Retinal pigment epithelial cell (primary cell): ENCODE measurements around the gene ITPKB.

ENCODE experiments used
- DNase-seq: peaks from one replicate; pipeline ENCODE4 v3.0.0-alpha.2; 2010; ENCODE audit warnings: low read depth
- H3K4me3 ChIP-seq: 2 replicates; pipeline ENCODE4 v1.5.1; 2011; ENCODE audit warnings: mild to moderate bottlenecking, low read length, control low read depth, moderate library complexity
- CTCF ChIP-seq: conservative IDR thresholded peaks from 2 replicates; pipeline ENCODE4 v1.5.1; 2011; ENCODE audit warnings: low read depth, low read length, control low read depth, inconsistent platforms

ITPKB gene

GRCh38 chr1:226711976-226712741, 26.9 kb downstream of the ITPKB start:
- no peak for DNase-seq
- H3K4me3 ChIP-seq, result no peak overlapping the region
- TF ChIP-seq CTCF, result no peak

DNA sequence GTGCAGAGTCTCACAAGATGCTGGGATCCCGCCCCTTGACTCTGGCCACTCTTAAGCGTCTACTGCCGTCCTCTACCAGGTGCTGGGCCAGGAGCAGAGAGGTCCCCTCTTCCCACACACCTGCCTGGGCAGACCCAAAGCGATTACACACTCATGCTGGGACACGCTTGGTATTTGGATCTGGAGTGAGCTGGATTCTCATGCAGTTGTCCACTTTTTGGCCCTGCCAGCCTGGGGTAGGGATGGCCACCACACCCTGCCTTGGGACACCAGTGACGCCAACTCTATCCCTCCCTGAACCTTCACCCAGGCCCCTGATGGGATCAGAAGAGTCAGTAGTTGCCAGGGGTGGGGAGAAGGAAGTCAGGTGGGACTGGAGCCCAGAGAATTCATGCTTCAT, 28.6 kb downstream of the ITPKB start:
- DNase-seq, result no peak
- no peak overlapping the region for H3K4me3 ChIP-seq
- TF ChIP-seq CTCF, result no peak

GRCh38 chr1:226709953-226710352, 29.1 kb downstream of the ITPKB start:
- DNase-seq, result no peak
- H3K4me3 ChIP-seq, result no peak overlapping the region
- no peak for TF ChIP-seq CTCF

DNA sequence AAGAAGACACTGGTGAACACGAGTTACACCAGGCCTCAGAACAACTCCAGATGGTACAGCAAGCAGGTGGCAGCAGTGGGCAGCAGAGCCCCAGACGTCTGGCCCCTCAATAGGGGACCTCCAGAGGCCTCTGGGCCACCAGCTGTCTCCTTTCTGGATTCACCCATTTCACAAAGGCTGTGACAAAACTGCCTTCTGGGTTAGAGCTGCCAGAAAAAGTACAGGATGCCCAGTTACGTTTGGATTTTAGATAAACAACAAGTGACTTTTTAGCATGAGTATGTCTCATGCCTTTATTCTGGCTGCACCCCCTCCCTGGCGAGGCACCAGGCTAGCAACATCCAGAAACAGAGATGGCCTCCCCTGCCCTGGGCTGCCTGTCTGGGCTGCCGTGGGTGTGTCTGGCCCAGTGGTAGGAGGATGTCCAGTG, 30.1 kb downstream of the ITPKB start:
- no peak for DNase-seq
- TF ChIP-seq CTCF, result peak; percentile 28
- no peak overlapping the region for H3K4me3 ChIP-seq

DNA sequence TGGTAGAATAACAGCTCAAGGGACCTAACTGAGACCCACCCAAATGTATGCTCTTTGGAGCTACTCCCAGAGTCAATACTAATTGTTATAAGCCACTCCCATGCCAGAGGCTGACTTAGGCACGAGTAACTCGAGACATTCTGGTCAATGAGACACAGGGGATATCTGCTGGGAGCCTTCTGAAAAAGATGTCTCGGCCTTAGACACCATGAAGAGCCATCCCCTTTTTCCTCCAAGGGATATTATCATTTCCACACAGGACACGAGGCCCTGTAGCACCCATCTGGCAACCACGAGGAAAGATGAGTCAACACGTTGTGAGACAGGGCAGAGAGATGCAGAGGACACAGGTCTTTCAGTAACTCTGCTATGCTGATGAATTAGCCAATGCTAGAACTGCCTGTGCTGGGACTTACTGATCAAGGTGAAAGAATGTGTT, 30.7 kb downstream of the ITPKB start:
- H3K4me3 ChIP-seq, result no peak overlapping the region
- no peak for TF ChIP-seq CTCF
- no peak for DNase-seq

- TF ChIP-seq CTCF, result no peak
- no peak overlapping the region for H3K4me3 ChIP-seq
- DNase-seq, result no peak
These were observed 32.4 kb downstream of the ITPKB start for GRCh38 chr1:226706684-226707083.

- H3K4me3 ChIP-seq, result no peak overlapping the region
These were observed 34.7 kb downstream of the ITPKB start for GRCh38 chr1:226704169-226704937.

More at GRCh38 chr1:226704169-226704937, 34.7 kb downstream of the ITPKB start:
- DNase-seq, result no peak
- TF ChIP-seq CTCF, result no peak
